HL-60 (cell line): Measurements from ENCODE around the gene AKNA.

Experiments
- REST ChIP-seq: IDR thresholded peaks from 2 replicates; pipeline ENCODE4 v1.6.1; 2012; ENCODE audit warnings: low read depth; ENCODE audit not compliant: insufficient replicate concordance
- TF ChIP-seq, protein P1 (sequence below): IDR thresholded peaks from one replicate; pipeline ENCODE4 v1.5.1; 2011; ENCODE audit warnings: low read length, control low read depth, inconsistent platforms; ENCODE audit not compliant: insufficient read depth

GRCh38 chr9:114425126-114425525 lies 37.3 kb upstream of the AKNA start:
- TF ChIP-seq, protein P1, sequence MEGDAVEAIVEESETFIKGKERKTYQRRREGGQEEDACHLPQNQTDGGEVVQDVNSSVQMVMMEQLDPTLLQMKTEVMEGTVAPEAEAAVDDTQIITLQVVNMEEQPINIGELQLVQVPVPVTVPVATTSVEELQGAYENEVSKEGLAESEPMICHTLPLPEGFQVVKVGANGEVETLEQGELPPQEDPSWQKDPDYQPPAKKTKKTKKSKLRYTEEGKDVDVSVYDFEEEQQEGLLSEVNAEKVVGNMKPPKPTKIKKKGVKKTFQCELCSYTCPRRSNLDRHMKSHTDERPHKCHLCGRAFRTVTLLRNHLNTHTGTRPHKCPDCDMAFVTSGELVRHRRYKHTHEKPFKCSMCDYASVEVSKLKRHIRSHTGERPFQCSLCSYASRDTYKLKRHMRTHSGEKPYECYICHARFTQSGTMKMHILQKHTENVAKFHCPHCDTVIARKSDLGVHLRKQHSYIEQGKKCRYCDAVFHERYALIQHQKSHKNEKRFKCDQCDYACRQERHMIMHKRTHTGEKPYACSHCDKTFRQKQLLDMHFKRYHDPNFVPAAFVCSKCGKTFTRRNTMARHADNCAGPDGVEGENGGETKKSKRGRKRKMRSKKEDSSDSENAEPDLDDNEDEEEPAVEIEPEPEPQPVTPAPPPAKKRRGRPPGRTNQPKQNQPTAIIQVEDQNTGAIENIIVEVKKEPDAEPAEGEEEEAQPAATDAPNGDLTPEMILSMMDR, result no peak
- no peak for TF ChIP-seq REST
